HepG2 (cell line): Measurements from ENCODE around the gene SGCD. TPM values are rescaled to one million over a fixed set of nuclear protein-coding genes. Genes with fewer than 3 reads are reported as not detected.

ENCODE experiments used
- ATAC-seq: fragments of 200-7000 bp; cut with Tn5 transposase; 3 replicates; pipeline ENCODE4 v1.9.1; 2020; ENCODE audit warnings: mild to moderate bottlenecking, moderate library complexity
- BruUV-seq: library from RNA; stranded (reverse); fragments of 400-500 nt; replicated peaks from 2 replicates; lab custom pipeline; 2021; lab: Mats Ljungman, UMichigan
- CTCF ChIA-PET: fragments of 300-600 bp; formaldehyde crosslinking; extraction: SDS; loops from one replicate; lab custom pipeline; 2021; ENCODE audit warnings: low total read pairs, inconsistent platforms, low intra/inter-chr PET ratio; lab: Yijun Ruan, JAX
- POLR2A ChIA-PET: fragments of 350-600 bp; sonication (Branson Sonifier 250); formaldehyde crosslinking; loops from one replicate; lab custom pipeline; 2020; ENCODE audit warnings: antibody characterized with exemption, inconsistent platforms; lab: Yijun Ruan, JAX
- DNase-seq: peaks from one replicate; pipeline ENCODE4 v3.0.0-alpha.2; 2015; ENCODE audit warnings: low spot score
- FAIRE-seq: peaks from 3 replicates; lab custom pipeline; 2011; peaks lifted over from hg19 to GRCh38; lab: Jason Lieb, UNC
- H2AFZ ChIP-seq: one replicate; pipeline ENCODE4 v1.6.1; 2011; ENCODE audit warnings: low read length, inconsistent platforms
- H3K27ac ChIP-seq: fragments of 300-600 bp; 3 replicates; pipeline ENCODE4 v1.8.0; 2011; ENCODE audit warnings: mixed run types, mild to moderate bottlenecking, mixed read lengths, low read length, inconsistent platforms; ENCODE audit not compliant: insufficient read depth; ENCODE audit errors: extremely low read length
- H3K27me3 ChIP-seq, 2 experiments: fragments of 200-600 bp in 1 of 2; 2 replicates in 1 of 2; 3 replicates in 1 of 2; pipeline versions ENCODE4 v1.6.0 to v1.8.0; 2011; ENCODE audit warnings: low read length in 2 of 2, mild to moderate bottlenecking in 2 of 2, moderate library complexity in 2 of 2, inconsistent platforms in 1 of 2; ENCODE audit not compliant: insufficient read depth in 2 of 2, control insufficient read depth in 1 of 2
- H3K36me3 ChIP-seq, 2 experiments: fragments of 200-600 bp in 1 of 2; replicated peaks in 1 of 2; 2 replicates in 1 of 2; 3 replicates in 1 of 2; pipeline versions ENCODE4 v1.5.1 to v1.8.0; 2011; ENCODE audit warnings: low read length in 2 of 2, inconsistent platforms in 1 of 2; ENCODE audit not compliant: insufficient read depth in 2 of 2, control insufficient read depth in 1 of 2
- H3K4me1 ChIP-seq: 2 replicates; pipeline ENCODE4 v1.5.1; 2012; ENCODE audit warnings: low read length, inconsistent platforms; ENCODE audit not compliant: insufficient read depth
- H3K4me2 ChIP-seq: 2 replicates; pipeline ENCODE4 v1.6.0; 2011; ENCODE audit warnings: low read depth, low read length, inconsistent platforms
- H3K4me3 ChIP-seq, 3 experiments: fragments of 200-600 bp in 1 of 3; sonication (generic), shearing (Covaris generic) in 1 of 3; replicated peaks in 1 of 3; 2 replicates each; pipeline ENCODE4 v1.5.1; 2011 to 2016; ENCODE audit warnings: low read length in 3 of 3, inconsistent platforms in 2 of 3, low read depth in 2 of 3, mild to moderate bottlenecking in 2 of 3, control low read depth in 1 of 3, mixed read lengths in 1 of 3; ENCODE audit not compliant: insufficient read depth in 1 of 3
- H3K79me2 ChIP-seq: one replicate; pipeline ENCODE4 v1.6.1; 2011; ENCODE audit warnings: low read length, inconsistent platforms; ENCODE audit not compliant: insufficient read depth
- H3K9ac ChIP-seq: 2 replicates; pipeline ENCODE4 v1.6.0; 2011; ENCODE audit warnings: mild to moderate bottlenecking, low read depth, low read length, inconsistent platforms; ENCODE audit not compliant: insufficient read depth
- H3K9me3 ChIP-seq: 2 replicates; pipeline ENCODE4 v1.5.1; 2012; ENCODE audit warnings: mild to moderate bottlenecking, low read length
- H4K20me1 ChIP-seq: 2 replicates; pipeline ENCODE4 v1.6.0; 2011; ENCODE audit warnings: inconsistent platforms, mild to moderate bottlenecking, low read length, moderate library complexity; ENCODE audit not compliant: insufficient read depth
- CCDC6 ChIP-seq: sonication (generic); formaldehyde crosslinking; IDR thresholded peaks from 2 replicates; pipeline ENCODE4 v1.8.1; 2022; ENCODE audit warnings: mild to moderate bottlenecking, missing genetic modification reagents, moderate library complexity
- RFX5 ChIP-seq: IDR thresholded peaks from 2 replicates; pipeline ENCODE4 v1.6.1; 2011; ENCODE audit warnings: low read depth, low read length, improper control_type of control experiment
- ZBTB21 ChIP-seq: sonication (generic); formaldehyde crosslinking; IDR thresholded peaks from 2 replicates; pipeline ENCODE4 v1.4.0; 2020; ENCODE audit warnings: missing genetic modification reagents
- ZBTB7A ChIP-seq: sonication (generic); formaldehyde crosslinking; IDR thresholded peaks from 2 replicates; pipeline ENCODE4 v1.8.0; 2022; ENCODE audit warnings: mild to moderate bottlenecking, missing genetic modification reagents
- ZNF12 ChIP-seq: sonication (generic); formaldehyde crosslinking; IDR thresholded peaks from 2 replicates; pipeline ENCODE4 v1.5.0; 2020; ENCODE audit warnings: missing genetic modification reagents
- ZNF430 ChIP-seq: sonication (generic); formaldehyde crosslinking; IDR thresholded peaks from 2 replicates; pipeline ENCODE4 v1.9.0; 2021; ENCODE audit warnings: mild to moderate bottlenecking, missing genetic modification reagents
- ZNF501 ChIP-seq: sonication (generic); formaldehyde crosslinking; IDR thresholded peaks from 2 replicates; pipeline ENCODE4 v1.5.1; 2020; ENCODE audit warnings: mild to moderate bottlenecking, moderate library complexity, missing genetic modification reagents
- ZNF557 ChIP-seq: sonication (generic); formaldehyde crosslinking; IDR thresholded peaks from 2 replicates; pipeline ENCODE4 v1.4.0; 2020; ENCODE audit warnings: missing genetic modification reagents
- in situ Hi-C: cut with HindIII; loops from 2 replicates; pipeline ENCODE4 v1.10.0; 2017; ENCODE audit warnings: low pct_unique_long_range_greater_than_20kb; ENCODE audit not compliant: extremely low pct_ligation_motif_present
- intact Hi-C: fragments of 100-400 bp; cut with micrococcal nuclease; formaldehyde crosslinking; loops from one replicate; pipeline ENCODE4 v1.10.0; 2022; ENCODE audit not compliant: unreplicated experiment
- polyA plus RNA-seq, 8 experiments: library from polyadenylated mRNA; depleted of rRNA in 3 of 8; stranded (reverse) in 7 of 8; unstranded in 1 of 8; fragments of >200 nt; fragmentation: Illumina TruSeq in 4 of 8; extraction: Trizol in 4 of 8; gene quantifications; 2 replicates each; pipeline versions ENCODE4 v1.2.1 to v1.2.3, GENCODE V29; 2011 to 2016; ENCODE audit warnings: low read depth in 4 of 8, missing spikeins in 1 of 8, mixed read lengths in 1 of 8; ENCODE audit not compliant: insufficient read depth in 1 of 8
- total RNA-seq, 5 experiments: library from RNA; depleted of rRNA; stranded (reverse); fragments of >200 nt; fragmentation: Illumina TruSeq; extraction: Trizol; gene quantifications; 2 replicates each; pipeline ENCODE4 v1.2.3, GENCODE V29; 2016; ENCODE audit warnings: low read depth in 1 of 5
- TF ChIP-seq, protein P1 (sequence below): sonication (generic); formaldehyde crosslinking; IDR thresholded peaks from 2 replicates; pipeline ENCODE4 v1.5.0; 2020; ENCODE audit warnings: missing genetic modification reagents
- TF ChIP-seq, protein P2 (sequence below): sonication (generic); formaldehyde crosslinking; IDR thresholded peaks from 2 replicates; pipeline ENCODE4 v1.9.0; 2021; ENCODE audit warnings: missing genetic modification reagents, mild to moderate bottlenecking, borderline replicate concordance

SGCD gene
- total and polyA plus RNA-seq, 2 of the 13 experiments (the other 11 are each of a cell fraction or from before 2014, with no cell fraction given): not detected

DNA sequence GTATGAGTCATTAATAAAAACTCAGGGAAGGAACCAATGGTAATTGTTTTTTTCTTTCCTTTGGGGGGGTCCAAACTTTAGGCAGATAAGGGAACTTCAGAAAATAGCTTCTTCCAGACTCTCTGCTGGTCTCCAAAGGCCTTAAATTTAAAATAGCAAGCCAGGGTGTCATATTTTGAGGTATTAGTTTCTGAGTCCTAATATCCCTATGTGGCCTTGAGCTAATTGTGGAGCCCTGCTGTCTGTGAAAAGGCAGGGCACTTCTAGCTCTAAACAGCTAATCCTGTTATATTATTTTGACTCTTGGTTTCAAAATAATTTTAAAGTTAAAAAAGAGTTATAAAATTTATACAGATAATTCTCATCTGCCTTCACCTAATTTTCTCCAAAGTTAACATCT, 327.5 kb downstream of the SGCD start:
- Histone ChIP-seq H3K79me2 (no peaks in the 10 kb centered on the region), H3K27ac (no peak overlapping the region), H3K4me2 (no peak overlapping the region), H3K4me3 (no peak overlapping the region), H3K36me3 (no peaks in the 10 kb centered on the region), H3K4me1 (no peaks in the 10 kb centered on the region), H3K9me3 (no peaks in the 10 kb centered on the region), H4K20me1 (no peaks in the 10 kb centered on the region), H2AFZ (no peak overlapping the region), H3K27me3 (no peaks in the 10 kb centered on the region)
- CTCF ChIA-PET: no interaction called here
- intact Hi-C loops (no loop called here), in situ Hi-C loops (no loop called here)
- no peak for DNase-seq
- no TSS peak for BruUV-seq
- ATAC-seq: no peak
- no peak for FAIRE-seq
- TF ChIP-seq, protein P1, sequence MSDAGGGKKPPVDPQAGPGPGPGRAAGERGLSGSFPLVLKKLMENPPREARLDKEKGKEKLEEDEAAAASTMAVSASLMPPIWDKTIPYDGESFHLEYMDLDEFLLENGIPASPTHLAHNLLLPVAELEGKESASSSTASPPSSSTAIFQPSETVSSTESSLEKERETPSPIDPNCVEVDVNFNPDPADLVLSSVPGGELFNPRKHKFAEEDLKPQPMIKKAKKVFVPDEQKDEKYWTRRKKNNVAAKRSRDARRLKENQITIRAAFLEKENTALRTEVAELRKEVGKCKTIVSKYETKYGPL: no peak
- TF ChIP-seq, protein P2, sequence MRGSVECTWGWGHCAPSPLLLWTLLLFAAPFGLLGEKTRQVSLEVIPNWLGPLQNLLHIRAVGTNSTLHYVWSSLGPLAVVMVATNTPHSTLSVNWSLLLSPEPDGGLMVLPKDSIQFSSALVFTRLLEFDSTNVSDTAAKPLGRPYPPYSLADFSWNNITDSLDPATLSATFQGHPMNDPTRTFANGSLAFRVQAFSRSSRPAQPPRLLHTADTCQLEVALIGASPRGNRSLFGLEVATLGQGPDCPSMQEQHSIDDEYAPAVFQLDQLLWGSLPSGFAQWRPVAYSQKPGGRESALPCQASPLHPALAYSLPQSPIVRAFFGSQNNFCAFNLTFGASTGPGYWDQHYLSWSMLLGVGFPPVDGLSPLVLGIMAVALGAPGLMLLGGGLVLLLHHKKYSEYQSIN: no peak
- TF ChIP-seq ZBTB7A (no peak), ZNF430 (no peak), ZBTB21 (CRISPR knock-in tag) (no peak), ZNF501 (no peak), ZNF12 (CRISPR knock-in tag) (no peak), RFX5 (no peak), CCDC6 (CRISPR knock-in tag) (no peak), ZNF557 (CRISPR knock-in tag) (no peak)
- TF ChIP-seq, all 625 proteins: peak for 0
- H3K9ac ChIP-seq: no peak overlapping the region
- POLR2A ChIA-PET: no interaction called here
